Measurements from ENCODE around the gene PPFIBP2. TPM values are rescaled to one million over a fixed set of nuclear protein-coding genes. Genes with fewer than 3 reads are reported as not detected.

The PPFIBP2 gene
- total RNA-seq, 2 experiments from 2014 or later = 102 to 182 TPM

- Histone ChIP-seq H3K4me1 (ENCODE audit: insufficient read depth, low read length, poor library complexity, severe bottlenecking) (no peaks in the 10 kb centered on the region), H3K4me3 (ENCODE audit: low read depth, low read length, poor library complexity, severe bottlenecking) (no peak overlapping the region), H2AFZ (ENCODE audit: low read length) (no peak overlapping the region), H3K9me3 (ENCODE audit: low read length) (peaks cover under 1% of the 10 kb centered on the region; the same call in 1 of the 2 replicates), H3K79me2 (ENCODE audit: insufficient read depth, low read depth, low read length) (no peaks in the 10 kb centered on the region), H3K4me2 (ENCODE audit: low read length) (no peak overlapping the region), H4K20me1 (ENCODE audit: insufficient read depth, low read length) (peaks cover 5% of the 10 kb centered on the region; the same call in 1 of the 2 replicates), H3K36me3 (ENCODE audit: insufficient read depth, low read length) (peaks cover 63% of the 10 kb centered on the region), H3K27ac (ENCODE audit: low read depth, low read length, poor library complexity, severe bottlenecking) (no peak overlapping the region), H3K9me2 (ENCODE audit: insufficient read depth, low read length) (no peaks in the 10 kb centered on the region)
- intact Hi-C loops (cut with micrococcal nuclease; ENCODE audit: unreplicated experiment) = no loop called here
- TF ChIP-seq EZH2phosphoT487 (IDR thresholded peaks at IDR 0.05; ENCODE audit: borderline replicate concordance, low read depth, low read length) (no peak), CTCF (conservative IDR thresholded peaks at IDR 0.05; ENCODE audit: low read length) (no peak)
- no TSS peak for BruUV-seq (replicated peaks)
- POLR2A ChIA-PET = interaction anchor here (1.3 kb wide), 1 partner anchor 14 kb away, joined by 3 read pairs; no protein-coding TSS in a partner anchor
- CTCF ChIA-PET (ENCODE audit: unreplicated experiment) = no interaction called here
- DNase-seq (ENCODE audit: low spot score) = no peak
These were observed 59.9 kb downstream of the PPFIBP2 start for GRCh38 chr11:7573558-7574296.

GRCh38 chr11:7574491-7575130 lies 60.8 kb downstream of the PPFIBP2 start:
- Histone ChIP-seq H3K27ac (ENCODE audit: low read depth, low read length, poor library complexity, severe bottlenecking) (no peak overlapping the region), H2AFZ (ENCODE audit: low read length) (no peak overlapping the region), H4K20me1 (ENCODE audit: insufficient read depth, low read length) (peaks cover 5% of the 10 kb centered on the region; the same call in 1 of the 2 replicates), H3K4me3 (ENCODE audit: low read depth, low read length, poor library complexity, severe bottlenecking) (no peak overlapping the region), H3K79me2 (ENCODE audit: insufficient read depth, low read depth, low read length) (no peaks in the 10 kb centered on the region), H3K36me3 (ENCODE audit: insufficient read depth, low read length) (peaks cover 59% of the 10 kb centered on the region), H3K4me2 (ENCODE audit: low read length) (no peak overlapping the region), H3K9me3 (ENCODE audit: low read length) (no peaks in the 10 kb centered on the region), H3K9me2 (ENCODE audit: insufficient read depth, low read length) (no peaks in the 10 kb centered on the region), H3K4me1 (ENCODE audit: insufficient read depth, low read length, poor library complexity, severe bottlenecking) (no peaks in the 10 kb centered on the region)
- no peak for DNase-seq (ENCODE audit: low spot score)
- no TSS peak for BruUV-seq (replicated peaks)
- ChIA-PET CTCF (ENCODE audit: unreplicated experiment) (no interaction called here), POLR2A (interaction anchor here (0.5 to 1.3 kb wide), 2 partner anchors 14 to 15 kb away, joined by 3 read pairs; no protein-coding TSS in a partner anchor)
- intact Hi-C loops (cut with micrococcal nuclease; ENCODE audit: unreplicated experiment) = no loop called here
- no peak for TF ChIP-seq CTCF (conservative IDR thresholded peaks at IDR 0.05; ENCODE audit: low read length)
